Cardiac fibroblast (primary cell): ENCODE results near the gene ZDHHC5.

Source experiments
- DNase-seq, 2 donors: peaks; one replicate each; pipeline versions ENCODE4 v3.0.0 to v3.0.0-alpha.2; 2010; ENCODE audit warnings: low read depth in 2 of 2
- H3K4me3 ChIP-seq, 2 donors: replicated peaks in 1 of 2; 1 replicate in 1 of 2; 2 replicates in 1 of 2; pipeline ENCODE4 v1.5.1; 2011; ENCODE audit warnings: low read depth in 2 of 2, low read length in 2 of 2, mild to moderate bottlenecking in 2 of 2, moderate library complexity in 1 of 2
- TF ChIP-seq, protein P1 (sequence below): IDR thresholded peaks from one replicate; pipeline ENCODE4 v1.5.1; 2011; ENCODE audit warnings: low read depth, mild to moderate bottlenecking, low read length, inconsistent platforms

Gene ZDHHC5

GRCh38 chr11:57667117-57667735, 688 bp upstream of the ZDHHC5 start:
- peak; percentile 100 for DNase-seq
- TF ChIP-seq, protein P1, sequence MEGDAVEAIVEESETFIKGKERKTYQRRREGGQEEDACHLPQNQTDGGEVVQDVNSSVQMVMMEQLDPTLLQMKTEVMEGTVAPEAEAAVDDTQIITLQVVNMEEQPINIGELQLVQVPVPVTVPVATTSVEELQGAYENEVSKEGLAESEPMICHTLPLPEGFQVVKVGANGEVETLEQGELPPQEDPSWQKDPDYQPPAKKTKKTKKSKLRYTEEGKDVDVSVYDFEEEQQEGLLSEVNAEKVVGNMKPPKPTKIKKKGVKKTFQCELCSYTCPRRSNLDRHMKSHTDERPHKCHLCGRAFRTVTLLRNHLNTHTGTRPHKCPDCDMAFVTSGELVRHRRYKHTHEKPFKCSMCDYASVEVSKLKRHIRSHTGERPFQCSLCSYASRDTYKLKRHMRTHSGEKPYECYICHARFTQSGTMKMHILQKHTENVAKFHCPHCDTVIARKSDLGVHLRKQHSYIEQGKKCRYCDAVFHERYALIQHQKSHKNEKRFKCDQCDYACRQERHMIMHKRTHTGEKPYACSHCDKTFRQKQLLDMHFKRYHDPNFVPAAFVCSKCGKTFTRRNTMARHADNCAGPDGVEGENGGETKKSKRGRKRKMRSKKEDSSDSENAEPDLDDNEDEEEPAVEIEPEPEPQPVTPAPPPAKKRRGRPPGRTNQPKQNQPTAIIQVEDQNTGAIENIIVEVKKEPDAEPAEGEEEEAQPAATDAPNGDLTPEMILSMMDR = no peak
- H3K4me3 ChIP-seq = peak overlapping the region; percentile 96 to 98

- DNase-seq = no peak
- TF ChIP-seq, protein P1 = no peak
- H3K4me3 ChIP-seq = peak overlapping the region; percentile 96 to 98
Measured at GRCh38 chr11:57668434-57668782, 494 bp downstream of the ZDHHC5 start.

DNA sequence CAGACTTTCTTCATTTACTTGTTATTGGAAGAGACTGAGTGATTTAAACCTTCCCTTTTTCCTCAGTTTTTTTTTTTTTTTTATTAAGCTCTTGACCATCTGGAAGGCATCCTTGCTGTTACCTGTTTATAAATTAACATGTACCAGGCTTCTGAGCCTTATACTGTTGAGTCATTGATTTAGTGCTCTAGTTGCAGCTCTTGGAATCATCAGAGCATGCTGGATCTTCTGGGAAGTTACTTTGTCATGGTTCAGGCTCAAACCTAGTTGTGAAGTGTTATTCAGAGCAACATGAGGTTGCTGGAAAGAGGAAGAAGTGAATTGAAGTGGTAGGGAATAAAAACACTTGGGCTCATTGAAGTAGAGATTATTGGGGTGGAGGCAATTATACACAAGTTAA, 6.3 kb downstream of the ZDHHC5 start:
- TF ChIP-seq, protein P1 = no peak
- no peak overlapping the region for H3K4me3 ChIP-seq
- DNase-seq = no peak

DNA sequence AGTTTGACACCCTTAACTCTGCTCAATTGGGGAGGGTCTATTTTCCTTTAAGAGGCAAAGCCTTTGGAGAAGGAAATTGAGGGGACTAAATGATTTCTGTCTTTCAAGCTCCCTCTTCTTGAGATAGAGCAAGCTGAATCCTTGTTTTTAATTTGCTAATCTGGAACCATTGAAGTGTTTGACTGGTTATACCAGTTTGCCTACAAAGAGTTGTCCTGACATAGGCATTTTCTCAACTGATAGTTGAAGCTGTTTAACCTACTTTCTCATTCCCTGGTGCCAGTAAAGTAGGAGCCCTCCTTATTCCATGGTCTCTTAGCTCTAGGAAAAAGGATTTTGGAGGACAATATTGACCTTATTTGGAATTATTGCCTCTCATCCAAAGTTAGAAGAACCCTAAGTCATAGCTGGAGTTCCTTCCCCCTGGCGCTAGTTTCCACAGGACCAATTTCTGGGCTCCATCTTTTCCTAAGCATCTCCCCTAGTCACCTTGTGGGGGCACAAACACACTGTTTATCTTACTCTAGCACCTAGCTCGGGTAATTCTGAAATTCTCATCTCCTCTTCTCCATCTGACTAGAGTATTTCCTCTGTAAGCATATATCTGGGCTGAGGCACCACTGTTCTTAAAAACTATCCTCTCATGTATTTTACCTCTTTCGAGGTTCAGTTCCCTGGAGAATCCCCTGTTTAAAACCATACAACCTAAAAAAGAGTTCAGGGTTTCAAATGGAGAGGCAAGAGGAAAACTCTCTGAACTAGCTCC, 7.4 kb downstream of the ZDHHC5 start:
- DNase-seq = no peak
- TF ChIP-seq, protein P1 = no peak
- no peak overlapping the region for H3K4me3 ChIP-seq

DNA sequence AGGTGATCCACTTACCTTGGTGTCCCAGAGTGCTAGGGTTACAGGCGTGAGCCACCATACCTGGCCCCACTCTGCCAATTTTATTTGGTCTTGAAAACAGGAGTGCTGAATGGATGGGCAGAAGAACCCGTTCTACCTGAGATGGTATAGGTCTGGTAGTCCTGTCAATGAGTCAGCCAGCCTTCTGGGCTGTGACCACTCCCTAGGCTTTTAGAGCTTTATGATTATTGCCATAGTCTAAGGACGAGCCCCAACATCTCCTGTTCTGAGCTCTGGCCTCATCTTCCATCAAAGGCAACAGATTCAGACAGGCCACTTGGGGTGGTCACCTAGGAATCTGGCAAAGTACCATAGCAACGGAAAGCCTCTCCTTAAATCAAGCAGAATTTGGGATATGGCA, 11.5 kb downstream of the ZDHHC5 start:
- TF ChIP-seq, protein P1 = no peak
- H3K4me3 ChIP-seq = no peak overlapping the region
- DNase-seq = no peak

- peak; percentile 45 to 49 for DNase-seq
- TF ChIP-seq, protein P1 = no peak
- H3K4me3 ChIP-seq = no peak overlapping the region
Measured at GRCh38 chr11:57680552-57680874, 12.6 kb downstream of the ZDHHC5 start.
